GM15510 (cell line): ENCODE results near the gene ZNF503.

Source experiments
- POLR2A ChIP-seq: IDR thresholded peaks from 3 replicates; pipeline ENCODE4 v1.6.1; 2011; ENCODE audit warnings: borderline replicate concordance; ENCODE audit not compliant: insufficient read length; ENCODE audit errors: extremely low read depth

ZNF503 gene

DNA sequence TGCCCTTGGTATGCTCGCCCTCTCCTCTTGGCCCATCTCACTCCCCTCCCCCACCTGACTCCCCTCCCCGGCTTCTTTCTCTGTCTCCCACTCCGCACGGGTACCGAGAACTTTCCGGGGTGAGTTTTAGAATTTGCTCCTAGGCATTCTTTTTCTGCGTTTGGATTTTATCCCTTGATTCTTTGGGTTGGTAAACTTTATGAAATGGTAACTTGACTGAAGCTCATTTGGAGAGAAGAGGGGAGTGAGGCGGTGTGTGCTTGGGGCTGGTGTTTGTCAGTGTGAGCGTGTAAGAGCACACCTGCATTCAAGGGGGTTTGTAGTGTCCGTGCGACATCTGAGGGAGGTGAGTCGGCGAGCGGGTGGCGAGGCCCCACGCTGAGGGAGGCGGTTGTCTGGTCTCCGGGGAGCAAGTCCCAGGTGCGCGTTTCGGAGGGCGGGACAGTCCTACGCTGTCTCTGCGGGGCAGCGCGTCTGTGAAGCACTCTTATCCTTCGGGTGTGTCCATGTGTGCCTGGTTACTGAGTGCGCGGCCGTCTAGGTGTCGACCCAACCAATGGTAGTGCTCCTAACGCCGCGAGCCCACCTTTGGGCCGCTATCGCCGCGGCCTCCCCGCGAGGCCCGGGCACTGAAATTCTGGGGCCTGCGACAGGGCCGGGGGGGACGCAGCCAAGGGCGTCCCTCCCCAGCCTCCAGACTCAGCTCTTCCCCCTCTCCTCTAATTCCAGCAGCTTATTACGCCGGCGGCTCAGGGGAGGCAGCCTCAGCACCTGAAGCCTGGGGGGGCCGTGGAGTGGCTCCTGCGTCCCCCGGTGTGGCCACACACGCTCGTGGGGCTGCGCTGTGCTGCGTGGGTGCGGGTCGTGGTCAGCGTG is 2.6 kb upstream of the ZNF503 start:
- no peak for TF ChIP-seq POLR2A

- TF ChIP-seq POLR2A, result no peak
Observed at GRCh38 chr10:75403144-75403938, 1.8 kb upstream of the ZNF503 start.

DNA sequence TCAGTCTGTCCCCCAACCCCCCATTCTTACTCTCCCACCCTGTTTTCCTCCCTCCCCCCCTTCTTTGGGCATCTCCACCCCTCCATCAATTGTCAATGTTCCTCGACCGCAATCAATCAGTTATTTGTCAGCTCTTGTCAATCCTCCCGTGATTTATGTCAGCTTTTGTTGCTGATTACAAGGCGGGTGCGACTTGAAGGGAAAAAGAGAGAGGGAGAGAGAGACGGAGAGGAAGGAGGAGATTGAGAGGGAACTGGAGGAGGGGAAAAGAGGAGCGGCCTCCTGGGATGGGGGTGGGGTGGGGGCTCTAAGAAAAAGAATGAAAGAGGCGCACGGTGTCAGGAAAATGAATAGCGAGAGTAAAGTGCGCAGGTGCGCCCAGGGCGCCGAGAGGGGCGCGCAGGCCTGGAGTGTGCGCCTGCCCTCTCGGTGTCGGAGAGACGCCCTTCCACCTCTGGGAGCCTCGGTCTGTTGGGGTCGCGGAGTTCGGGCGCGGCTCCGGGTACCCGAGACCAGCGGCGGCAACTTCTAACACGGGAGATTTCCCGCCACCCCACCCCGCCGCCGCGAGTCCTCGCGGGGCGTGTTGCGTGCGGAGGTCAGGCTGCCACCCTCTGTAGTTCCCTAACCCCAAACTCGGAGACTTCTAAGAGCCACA is 1.1 kb upstream of the ZNF503 start:
- TF ChIP-seq POLR2A, result no peak

GRCh38 chr10:75400771-75401568 is 594 bp downstream of the ZNF503 start:
- no peak for TF ChIP-seq POLR2A

DNA sequence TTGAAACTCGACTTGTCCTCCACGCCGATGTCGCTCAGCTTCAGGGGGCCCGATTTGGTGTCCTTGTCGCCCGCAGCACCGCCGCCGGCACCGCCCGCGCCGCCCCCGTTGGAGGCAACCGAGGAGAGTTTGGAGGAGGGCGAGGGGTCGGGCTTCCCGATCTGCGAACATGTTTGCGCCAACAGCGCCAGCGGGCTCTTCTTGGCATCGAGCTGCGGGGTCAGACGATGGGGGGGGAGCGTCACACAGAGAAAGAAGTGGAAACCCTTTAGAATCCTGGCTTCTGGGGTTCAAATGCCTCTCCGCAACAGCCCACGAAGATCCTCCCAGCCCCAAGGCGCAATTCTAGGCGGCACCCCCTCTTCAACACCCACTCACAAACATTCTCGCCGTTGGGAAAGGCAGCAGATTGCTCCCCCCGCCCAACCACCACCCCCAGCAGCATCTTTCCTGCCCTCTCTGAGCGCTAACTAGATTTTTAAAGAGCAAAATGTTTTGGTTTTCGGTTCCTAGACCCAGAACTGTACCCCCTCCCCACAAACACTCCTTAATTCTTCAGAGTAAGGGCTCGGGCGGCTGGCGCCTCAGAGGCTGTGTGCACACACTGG is 1.3 kb downstream of the ZNF503 start:
- TF ChIP-seq POLR2A, result no peak

DNA sequence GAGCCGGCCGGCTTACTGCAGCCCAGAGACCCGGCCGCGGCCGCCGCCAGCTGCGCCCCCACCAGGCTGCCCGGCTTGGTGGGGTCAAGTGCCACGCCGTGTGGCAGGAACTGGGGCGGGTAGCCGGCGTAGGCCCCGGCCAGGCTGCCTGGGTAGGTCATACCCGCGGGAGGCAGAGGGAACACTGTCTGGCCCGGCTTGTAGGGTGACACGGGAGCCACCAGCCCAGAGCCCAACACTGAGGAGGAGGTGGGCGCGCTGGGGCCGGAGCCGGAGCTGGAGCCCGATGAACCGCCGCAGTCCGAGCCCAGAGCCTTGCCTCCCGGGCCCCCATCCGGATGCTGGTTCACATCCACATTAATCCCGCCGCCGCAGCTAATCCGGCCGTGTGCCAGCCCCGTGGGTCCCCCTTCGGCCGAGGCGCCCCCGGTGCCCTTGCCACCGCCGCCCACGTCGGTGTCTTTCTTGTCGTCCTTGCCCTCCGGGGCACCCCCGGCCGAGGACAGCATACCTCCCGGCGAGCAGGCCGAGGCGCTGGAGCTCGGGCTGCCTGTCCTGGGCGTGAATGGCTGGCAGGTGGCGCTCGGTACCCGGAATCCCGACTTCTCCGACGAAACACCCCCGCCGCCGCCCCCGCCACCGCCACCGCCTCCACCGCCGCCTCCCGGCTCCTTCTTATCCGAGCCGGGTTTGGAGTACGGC is 2.0 kb downstream of the ZNF503 start:
- no peak for TF ChIP-seq POLR2A

DNA sequence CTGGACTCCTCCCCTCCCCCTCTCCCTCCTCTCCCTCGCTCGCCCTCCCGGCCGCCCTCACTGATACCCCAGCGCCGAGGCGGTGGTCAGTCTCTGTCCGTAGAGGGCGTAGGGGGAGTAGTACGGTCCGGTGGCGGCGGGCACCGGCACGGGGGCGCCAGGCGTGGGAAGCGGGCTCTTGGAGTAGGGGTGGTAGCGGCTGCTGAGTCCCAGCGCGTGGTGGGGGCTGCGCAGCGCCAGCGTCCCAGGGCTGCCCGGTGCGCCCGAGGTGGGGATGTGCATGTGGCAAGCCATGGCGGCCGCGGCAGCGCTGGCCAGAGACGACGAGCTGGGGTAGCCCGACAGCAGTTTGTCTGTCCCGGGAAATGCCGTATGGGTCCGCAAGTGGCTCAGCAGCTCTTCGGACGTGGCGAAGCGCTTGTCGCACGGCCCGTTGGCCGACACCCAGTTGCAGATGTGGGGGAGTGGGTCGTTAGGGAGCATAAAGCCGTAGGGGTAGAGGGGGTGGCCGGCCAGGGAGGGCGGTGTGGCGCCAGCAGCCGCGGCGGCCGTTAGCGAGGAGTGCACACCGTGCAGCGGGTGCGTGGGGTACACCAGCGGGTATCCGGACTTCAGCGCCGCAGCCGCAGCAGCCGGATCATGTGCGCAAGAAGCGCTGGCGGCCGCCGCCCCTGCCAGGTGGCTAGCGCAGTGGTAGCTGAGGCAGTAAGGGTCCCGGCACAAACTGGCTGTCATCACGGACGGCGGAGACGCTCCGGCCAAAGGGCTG is 2.7 kb downstream of the ZNF503 start:
- no peak for TF ChIP-seq POLR2A

GRCh38 chr10:75398200-75398691 is 3.3 kb downstream of the ZNF503 start:
- TF ChIP-seq POLR2A, result no peak

DNA sequence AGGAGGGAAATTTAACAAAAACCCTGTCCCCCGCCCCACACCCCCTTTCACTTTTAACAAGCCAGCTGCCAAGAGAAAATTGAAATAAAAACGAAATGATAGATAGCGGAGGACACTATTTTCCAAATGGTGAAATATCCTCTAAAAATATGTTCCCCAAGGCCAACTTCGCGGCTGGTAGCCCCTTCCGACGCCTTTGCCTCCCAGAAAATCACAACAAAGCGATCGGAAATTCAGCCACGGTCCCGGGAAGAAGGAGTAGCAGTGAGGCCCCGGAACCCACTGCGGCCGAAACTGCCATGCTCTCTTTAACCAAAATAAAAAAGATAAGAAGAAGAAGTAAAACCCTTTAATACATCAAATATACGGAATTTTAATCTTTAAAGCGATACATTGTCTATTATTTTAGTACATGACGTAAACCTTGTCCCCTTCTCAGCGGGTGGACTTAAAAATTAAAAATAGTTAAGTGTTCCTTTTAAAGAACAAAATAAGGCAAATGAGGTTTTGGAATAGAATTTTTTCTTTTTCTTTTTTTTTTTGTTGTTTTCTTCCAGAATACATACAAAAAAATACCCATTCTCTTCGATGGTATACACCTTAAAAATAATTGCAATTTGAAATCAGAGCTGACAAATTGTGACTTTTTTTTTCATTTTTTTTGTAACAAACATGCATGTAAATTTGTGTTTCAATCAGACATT is 3.9 kb downstream of the ZNF503 start:
- no peak for TF ChIP-seq POLR2A

DNA sequence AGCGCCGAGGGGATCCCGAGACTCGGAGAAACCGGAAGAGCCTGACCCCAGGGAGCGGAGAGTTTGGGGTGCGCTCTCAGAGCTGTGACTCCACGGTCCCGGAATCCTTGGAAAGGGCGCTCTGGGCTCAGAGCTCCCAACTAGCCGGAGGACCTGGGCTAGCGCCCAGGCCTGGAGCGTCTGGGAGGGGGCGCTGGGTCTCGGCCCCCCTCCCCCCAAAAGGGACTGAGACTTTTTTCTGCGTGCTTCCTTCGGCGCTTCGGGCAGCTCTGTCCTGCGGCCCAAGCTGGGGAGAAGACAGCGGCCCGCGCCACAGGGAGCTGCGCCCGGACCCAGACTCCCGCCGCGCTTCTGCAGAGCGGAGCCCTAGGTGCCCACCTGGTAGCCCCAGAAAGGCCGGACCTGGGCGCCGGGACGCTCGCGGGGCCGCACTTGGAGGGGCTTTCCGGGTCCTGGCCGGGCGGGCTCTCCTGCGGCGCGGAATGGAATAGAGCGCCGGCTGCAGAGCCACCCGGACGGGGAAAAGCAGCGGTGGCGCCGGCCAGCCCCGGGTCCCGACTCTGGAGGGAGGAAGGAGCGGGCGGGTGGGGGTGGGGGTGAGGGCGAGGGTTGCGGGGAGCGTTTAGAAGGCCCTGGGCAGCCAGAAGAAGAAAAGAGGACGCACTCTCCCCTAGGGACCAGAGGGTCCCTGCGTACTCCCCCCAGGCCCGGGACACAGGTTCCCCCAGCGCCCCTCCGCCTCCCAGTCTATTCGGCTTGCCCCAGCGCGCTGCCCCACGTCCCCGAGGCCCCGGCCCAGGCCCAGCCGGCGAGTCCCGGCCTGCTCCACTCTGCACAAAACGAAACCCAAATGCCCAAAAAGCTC is 4.7 kb downstream of the ZNF503 start:
- no peak for TF ChIP-seq POLR2A

DNA sequence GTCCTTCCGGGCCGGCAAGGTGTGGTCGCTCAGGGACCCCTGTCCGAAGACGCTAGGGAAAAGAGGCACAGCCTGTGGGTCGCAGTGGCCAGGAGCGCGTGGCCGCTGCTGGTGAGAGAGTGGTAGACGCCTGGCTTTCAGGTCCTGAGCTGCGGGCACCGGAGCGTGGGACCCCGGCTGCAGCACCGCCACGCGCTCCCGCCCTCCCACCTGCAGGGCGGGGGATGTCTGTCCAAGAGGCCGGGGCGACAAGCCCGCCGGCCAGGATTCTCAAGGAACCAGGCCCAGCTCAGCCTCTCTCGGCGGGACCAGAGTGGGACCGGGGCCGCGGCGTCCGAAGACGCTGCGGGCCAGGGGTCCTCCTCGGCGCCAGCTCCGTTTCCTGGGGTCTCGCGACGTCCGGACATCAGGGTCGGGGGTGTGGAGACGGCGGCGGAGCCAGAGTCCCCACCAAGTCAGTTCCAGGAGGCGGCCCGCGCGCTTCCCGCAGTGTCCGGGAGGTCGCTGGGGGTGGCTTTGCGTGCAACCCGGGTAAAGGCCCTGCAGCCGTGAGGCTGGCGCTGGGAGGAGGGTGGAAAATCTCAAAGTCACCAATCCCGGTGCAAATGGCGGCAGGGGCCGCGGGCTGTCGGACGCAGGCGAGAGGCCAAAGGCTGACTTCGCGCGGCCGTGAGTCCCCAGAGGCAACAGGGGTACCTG is 5.5 kb downstream of the ZNF503 start:
- no peak for TF ChIP-seq POLR2A
